H9 (cell line): Measurements from ENCODE around the gene USP20. TPM values are rescaled to one million over a fixed set of nuclear protein-coding genes. Genes with fewer than 3 reads are reported as not detected.

Experiments used
- DNase-seq: peaks from one replicate; pipeline ENCODE4 v3.0.0-alpha.2; 2017
- H2AFZ ChIP-seq: one replicate; pipeline ENCODE4 v1.6.1; 2013; ENCODE audit warnings: mild to moderate bottlenecking, low read length, control low read depth, moderate library complexity
- H2AK5ac ChIP-seq: 2 replicates; pipeline ENCODE4 v1.6.1; 2013; ENCODE audit warnings: low read length, control low read depth, mixed read lengths; ENCODE audit not compliant: insufficient read length
- H2BK120ac ChIP-seq: one replicate; pipeline ENCODE4 v1.6.1; 2013; ENCODE audit warnings: low read depth, mild to moderate bottlenecking, low read length, control low read depth, inconsistent platforms; ENCODE audit not compliant: poor library complexity, severe bottlenecking
- H2BK12ac ChIP-seq: 2 replicates; pipeline ENCODE4 v1.6.1; 2013; ENCODE audit warnings: low read length, control low read depth, mixed read lengths, low read depth; ENCODE audit not compliant: insufficient read length
- H2BK15ac ChIP-seq: 2 replicates; pipeline ENCODE4 v1.6.1; 2013; ENCODE audit warnings: low read depth, low read length, control low read depth
- H2BK20ac ChIP-seq: one replicate; pipeline ENCODE4 v1.6.1; 2013; ENCODE audit warnings: low read depth, mild to moderate bottlenecking, low read length, control low read depth, inconsistent platforms; ENCODE audit not compliant: poor library complexity, severe bottlenecking
- H2BK5ac ChIP-seq: 2 replicates; pipeline ENCODE4 v1.6.1; 2013; ENCODE audit warnings: low read length, control low read depth, mixed read lengths; ENCODE audit not compliant: insufficient read length
- H3K14ac ChIP-seq: 2 replicates; pipeline ENCODE4 v1.6.1; 2013; ENCODE audit warnings: low read length, control low read depth; ENCODE audit not compliant: insufficient read depth
- H3K18ac ChIP-seq: 2 replicates; pipeline ENCODE4 v1.6.1; 2013; ENCODE audit warnings: low read depth, mild to moderate bottlenecking, mixed read lengths, low read length, control low read depth; ENCODE audit not compliant: insufficient read length
- H3K23ac ChIP-seq: 2 replicates; pipeline ENCODE4 v1.6.1; 2013; ENCODE audit warnings: low read length, control low read depth, mixed read lengths, low read depth; ENCODE audit not compliant: insufficient read length
- H3K23me2 ChIP-seq: 2 replicates; pipeline ENCODE4 v1.6.1; 2013; ENCODE audit warnings: low read depth, mild to moderate bottlenecking, mixed read lengths, low read length, control low read depth; ENCODE audit not compliant: insufficient read length, poor library complexity, severe bottlenecking
- H3K27ac ChIP-seq: 2 replicates; pipeline ENCODE4 v1.5.1; 2013; ENCODE audit warnings: low read length, control low read depth, mixed read lengths, low read depth; ENCODE audit not compliant: insufficient read length
- H3K27me3 ChIP-seq: 2 replicates; pipeline ENCODE4 v1.6.1; 2013; ENCODE audit warnings: low read length, control low read depth, inconsistent platforms; ENCODE audit not compliant: insufficient read depth
- H3K4ac ChIP-seq: 2 replicates; pipeline ENCODE4 v1.6.1; 2013; ENCODE audit warnings: low read depth, mild to moderate bottlenecking, control low read depth, inconsistent platforms, low read length, moderate library complexity
- H3K4me1 ChIP-seq: 2 replicates; pipeline ENCODE4 v1.6.1; 2013; ENCODE audit warnings: low read length, control low read depth, inconsistent platforms; ENCODE audit not compliant: insufficient read depth
- H3K4me2 ChIP-seq: 2 replicates; pipeline ENCODE4 v1.6.1; 2013; ENCODE audit warnings: low read length, control low read depth, mixed read lengths; ENCODE audit not compliant: insufficient read length, insufficient read depth
- H3K56ac ChIP-seq: 2 replicates; pipeline ENCODE4 v1.6.1; 2013; ENCODE audit warnings: low read depth, mild to moderate bottlenecking, mixed read lengths, low read length, control low read depth; ENCODE audit not compliant: insufficient read length
- H3K79me1 ChIP-seq: 2 replicates; pipeline ENCODE4 v1.6.1; 2013; ENCODE audit warnings: low read depth, mild to moderate bottlenecking, moderate library complexity, low read length, control low read depth, inconsistent platforms; ENCODE audit not compliant: insufficient read depth, poor library complexity, severe bottlenecking
- H3K79me2 ChIP-seq: 2 replicates; pipeline ENCODE4 v1.6.1; 2013; ENCODE audit warnings: low read length, control low read depth, inconsistent platforms; ENCODE audit not compliant: insufficient read depth
- H3K9ac ChIP-seq: 2 replicates; pipeline ENCODE4 v1.6.1; 2013; ENCODE audit warnings: low read length, control low read depth, mixed read lengths; ENCODE audit not compliant: insufficient read length; ENCODE audit errors: extremely low read depth
- H3K9me3 ChIP-seq: one replicate; pipeline ENCODE4 v1.6.1; 2013; ENCODE audit warnings: low read depth, low read length, inconsistent platforms; ENCODE audit not compliant: control insufficient read depth
- H3T11ph ChIP-seq: one replicate; pipeline ENCODE4 v1.6.1; 2013; ENCODE audit warnings: mild to moderate bottlenecking, low read length, control low read depth, inconsistent platforms
- H4K20me1 ChIP-seq: one replicate; pipeline ENCODE4 v1.6.1; 2013; ENCODE audit not compliant: control insufficient read depth, insufficient read length, insufficient read depth
- H4K5ac ChIP-seq: 2 replicates; pipeline ENCODE4 v1.6.1; 2013; ENCODE audit warnings: low read depth, mild to moderate bottlenecking, mixed read lengths, low read length, control low read depth; ENCODE audit not compliant: insufficient read length
- H4K8ac ChIP-seq: replicated peaks from 2 replicates; pipeline ENCODE4 v1.6.1; 2013; ENCODE audit warnings: low read length, control low read depth, mixed read lengths, low read depth; ENCODE audit not compliant: insufficient read length
- H4K91ac ChIP-seq: 2 replicates; pipeline ENCODE4 v1.6.1; 2013; ENCODE audit warnings: low read depth, mild to moderate bottlenecking, moderate library complexity, mixed read lengths, low read length, control low read depth; ENCODE audit not compliant: insufficient read length
- H3K27ac Mint-ChIP-seq, 3 experiments: 2 replicates in 2 of 3; 3 replicates in 1 of 3; pipeline ENCODE4 v1.8.0; 2020 to 2021; ENCODE audit warnings: mixed read lengths in 3 of 3, mild to moderate bottlenecking in 1 of 3, moderate library complexity in 1 of 3
- H3K27me3 Mint-ChIP-seq: 2 replicates; pipeline ENCODE4 v1.8.0; 2021; ENCODE audit warnings: low read depth, mild to moderate bottlenecking, moderate library complexity, mixed read lengths
- H3K36me3 Mint-ChIP-seq, 3 experiments: 2 replicates in 2 of 3; 3 replicates in 1 of 3; pipeline ENCODE4 v1.8.0; 2020 to 2021; ENCODE audit warnings: low read depth in 3 of 3, mixed read lengths in 3 of 3; ENCODE audit not compliant: insufficient read depth in 1 of 3
- H3K4me1 Mint-ChIP-seq, 2 experiments: 2 replicates each; pipeline ENCODE4 v1.8.0; 2020; ENCODE audit warnings: mixed read lengths in 2 of 2
- H3K4me3 Mint-ChIP-seq, 2 experiments: 2 replicates in 1 of 2; 3 replicates in 1 of 2; pipeline ENCODE4 v1.8.0; 2020 to 2021; ENCODE audit warnings: mild to moderate bottlenecking in 2 of 2, mixed read lengths in 2 of 2, moderate library complexity in 1 of 2
- H3K9me3 Mint-ChIP-seq, 2 experiments: 2 replicates in 1 of 2; 3 replicates in 1 of 2; pipeline ENCODE4 v1.8.0; 2020; ENCODE audit warnings: mild to moderate bottlenecking in 2 of 2, mixed read lengths in 2 of 2, moderate library complexity in 1 of 2
- CTCF ChIP-seq: fragments of 200-600 bp; sonication (generic); conservative IDR thresholded peaks from 3 replicates; pipeline ENCODE4 v1.8.0; 2021; ENCODE audit warnings: antibody characterized with exemption, mild to moderate bottlenecking
- WGBS: extraction: QIAGEN DNeasy Blood & Tissue Kit; methylation state at CpG from one replicate; pipeline ENCODE4 v1.1.7; 2013; ENCODE audit warnings: missing lambda C conversion rate, low lambda C conversion rate, mixed read lengths; ENCODE audit not compliant: insufficient read length; ENCODE audit errors: extremely low coverage; 5-methylcytosine and 5-hydroxymethylcytosine counted together
- total RNA-seq: library from RNA; stranded (reverse); gene quantifications from 2 replicates; pipeline ENCODE4 v1.2.1, GENCODE V29; 2021

Gene USP20
- total RNA-seq, 1 experiment from 2014 or later: 20.9 TPM

- Histone ChIP-seq H4K8ac (no peak overlapping the region), H4K5ac (no peak overlapping the region), H3T11ph (no peak overlapping the region), H3K79me2 (no peaks in the 10 kb centered on the region), H4K91ac (no peak overlapping the region), H3K27ac (no peak overlapping the region), H3K9me3 (no peaks in the 10 kb centered on the region), H2BK12ac (no peak overlapping the region), H3K14ac (no peak overlapping the region), H3K4me2 (no peak overlapping the region), H3K23ac (no peak overlapping the region), H3K23me2 (no peaks in the 10 kb centered on the region), H3K18ac (no peak overlapping the region), H3K79me1 (no peaks in the 10 kb centered on the region), H2AK5ac (no peak overlapping the region), H2BK120ac (no peak overlapping the region), H2BK5ac (no peak overlapping the region), H2BK20ac (no peak overlapping the region), H3K56ac (no peak overlapping the region), H3K27me3 (no peaks in the 10 kb centered on the region), H4K20me1 (no peaks in the 10 kb centered on the region), H2AFZ (no peak overlapping the region), H3K4ac (no peak overlapping the region), H3K4me1 (no peaks in the 10 kb centered on the region), H2BK15ac (no peak overlapping the region), H3K9ac (no peak overlapping the region)
- no peaks in the 10 kb centered on the region for H3K27me3 Mint-ChIP-seq
- H3K4me1 Mint-ChIP-seq: no peaks in the 10 kb centered on the region
- no peak overlapping the region for H3K4me3 Mint-ChIP-seq
- no CpG with 5 or more reads among the region's 6 CpGs for WGBS
- H3K9me3 Mint-ChIP-seq: no peaks in the 10 kb centered on the region
- no peak for DNase-seq
- no peak for TF ChIP-seq CTCF
- no peak overlapping the region for H3K27ac Mint-ChIP-seq
- peaks cover 0 to 37% (median 20%) of the 10 kb centered on the region in 3 experiments; a peak in 6 of 7 replicates for H3K36me3 Mint-ChIP-seq
These were observed 14.6 kb downstream of the USP20 start for GRCh38 chr9:129849901-129850300.
